Parathyroid adenoma (tissue), 2 donors: ENCODE data around the gene CST3.

Experiments
- H2AFZ ChIP-seq: fragments of 300-600 bp; sonication (generic); one replicate; pipeline ENCODE4 v1.7.0; 2017; ENCODE audit warnings: antibody characterized with exemption, mild to moderate bottlenecking
- H3K27ac ChIP-seq: fragments of 300-600 bp; sonication (generic); one replicate; pipeline ENCODE4 v1.7.0; 2017
- H3K27me3 ChIP-seq: fragments of 300-600 bp; sonication (generic); one replicate; pipeline ENCODE4 v1.7.0; 2017; ENCODE audit warnings: low read length; ENCODE audit not compliant: control insufficient read depth, insufficient read depth
- H3K36me3 ChIP-seq: fragments of 300-600 bp; sonication (generic); one replicate; pipeline ENCODE4 v1.7.0; 2017; ENCODE audit warnings: low read length; ENCODE audit not compliant: control insufficient read depth, insufficient read depth
- H3K4me1 ChIP-seq: fragments of 300-600 bp; sonication (generic); one replicate; pipeline ENCODE4 v1.7.0; 2017; ENCODE audit warnings: control low read depth
- H3K4me2 ChIP-seq: fragments of 300-600 bp; sonication (generic); one replicate; pipeline ENCODE4 v1.7.0; 2017; ENCODE audit warnings: low read length
- H3K4me3 ChIP-seq: fragments of 300-600 bp; sonication (generic); one replicate; pipeline ENCODE4 v1.7.0; 2017; ENCODE audit warnings: low read depth, low read length
- H3K79me2 ChIP-seq: fragments of 300-600 bp; sonication (generic); one replicate; pipeline ENCODE4 v1.7.0; 2017; ENCODE audit warnings: control low read depth
- H3K9ac ChIP-seq: fragments of 300-600 bp; sonication (generic); one replicate; pipeline ENCODE4 v1.7.0; 2017; ENCODE audit warnings: mild to moderate bottlenecking
- H3K9me3 ChIP-seq: fragments of 300-600 bp; sonication (generic); one replicate; pipeline ENCODE4 v1.7.0; 2017; ENCODE audit warnings: low read length; ENCODE audit not compliant: control insufficient read depth
- CTCF ChIP-seq: fragments of 300-600 bp; sonication (generic); IDR thresholded peaks from one replicate; pipeline ENCODE4 v1.7.0; 2017; ENCODE audit warnings: antibody characterized with exemption, mild to moderate bottlenecking
- donor health status: primary hyperparathyroidism.

Gene CST3

GRCh38 chr20:23627501-23627900, 10.3 kb downstream of the CST3 start:
- Histone ChIP-seq H2AFZ (no peak overlapping the region), H3K9ac (no peak overlapping the region), H3K27me3 (no peaks in the 10 kb centered on the region), H3K27ac (no peak overlapping the region), H3K4me2 (no peak overlapping the region), H3K36me3 (no peaks in the 10 kb centered on the region), H3K4me1 (no peaks in the 10 kb centered on the region), H3K9me3 (no peaks in the 10 kb centered on the region), H3K4me3 (no peak overlapping the region), H3K79me2 (no peaks in the 10 kb centered on the region)
- TF ChIP-seq CTCF, result no peak

GRCh38 chr20:23626040-23626620, 11.6 kb downstream of the CST3 start:
- no peak overlapping the region for H3K4me3 ChIP-seq
- no peak for TF ChIP-seq CTCF
- H3K36me3 ChIP-seq, result no peaks in the 10 kb centered on the region
- no peak overlapping the region for H3K27ac ChIP-seq
- no peaks in the 10 kb centered on the region for H3K9me3 ChIP-seq
- H3K79me2 ChIP-seq, result no peaks in the 10 kb centered on the region
- no peak overlapping the region for H3K4me2 ChIP-seq
- H3K9ac ChIP-seq, result no peak overlapping the region
- no peak overlapping the region for H2AFZ ChIP-seq
- no peaks in the 10 kb centered on the region for H3K4me1 ChIP-seq
- no peaks in the 10 kb centered on the region for H3K27me3 ChIP-seq

- Histone ChIP-seq H3K36me3 (no peaks in the 10 kb centered on the region), H3K27me3 (no peaks in the 10 kb centered on the region), H2AFZ (no peak overlapping the region), H3K79me2 (no peaks in the 10 kb centered on the region), H3K4me2 (no peak overlapping the region), H3K4me1 (no peaks in the 10 kb centered on the region), H3K4me3 (no peak overlapping the region), H3K9me3 (no peaks in the 10 kb centered on the region), H3K9ac (no peak overlapping the region), H3K27ac (no peak overlapping the region)
- TF ChIP-seq CTCF, result no peak
Measured at GRCh38 chr20:23625236-23625964, 12.4 kb downstream of the CST3 start.

GRCh38 chr20:23624324-23624691, 13.4 kb downstream of the CST3 start:
- TF ChIP-seq CTCF, result no peak
- no peaks in the 10 kb centered on the region for H3K4me1 ChIP-seq
- H3K27ac ChIP-seq, result no peak overlapping the region

More at GRCh38 chr20:23624324-23624691, 13.4 kb downstream of the CST3 start:
- Histone ChIP-seq H2AFZ (no peak overlapping the region), H3K4me3 (no peak overlapping the region), H3K9ac (no peak overlapping the region), H3K79me2 (no peaks in the 10 kb centered on the region), H3K9me3 (no peaks in the 10 kb centered on the region), H3K27me3 (no peaks in the 10 kb centered on the region), H3K36me3 (no peaks in the 10 kb centered on the region), H3K4me2 (no peak overlapping the region)
